Transverse colon (tissue), 4 donors: ENCODE measurements around the gene PYGL. TPM values are rescaled to one million over a fixed set of nuclear protein-coding genes. Genes with fewer than 3 reads are reported as not detected.
A peak's percentile ranks its signal among the peaks of the same experiment; 100 is the strongest.

Source experiments
- DNase-seq: peaks from one replicate; pipeline ENCODE4 v3.0.0-alpha.2; 2019
- H3K27ac ChIP-seq, 4 donors: fragments of 200-600 bp; sonication (generic); 2 replicates each; pipeline ENCODE4 v1.5.1; 2016 to 2018; ENCODE audit warnings: inconsistent platforms in 4 of 4
- H3K27me3 ChIP-seq: fragments of 200-600 bp; sonication (generic); 2 replicates; pipeline ENCODE4 v1.5.1; 2017; ENCODE audit warnings: inconsistent platforms
- H3K36me3 ChIP-seq, 4 donors: fragments of 200-600 bp; sonication (generic); 2 replicates each; pipeline ENCODE4 v1.5.1; 2017 to 2019; ENCODE audit warnings: inconsistent platforms in 4 of 4
- H3K4me1 ChIP-seq, 4 donors: fragments of 200-600 bp; sonication (generic); 2 replicates each; pipeline ENCODE4 v1.5.1; 2017 to 2020; ENCODE audit warnings: inconsistent platforms in 4 of 4
- H3K4me3 ChIP-seq, 4 donors: fragments of 200-600 bp; sonication (generic); 1 replicate in 1 of 4; 2 replicates in 3 of 4; pipeline versions ENCODE4 v1.5.1 to v1.6.1; 2017 to 2019; ENCODE audit warnings: inconsistent platforms in 4 of 4
- H3K9me3 ChIP-seq, 2 donors: fragments of 200-600 bp; sonication (generic); 2 replicates each; pipeline ENCODE4 v1.5.1; 2017 to 2019; ENCODE audit warnings: inconsistent platforms in 2 of 2
- EP300 ChIP-seq: sonication (generic); formaldehyde crosslinking; IDR thresholded peaks from one replicate; pipeline ENCODE4 v1.6.1; 2017; ENCODE audit warnings: antibody characterized with exemption, low read depth
- POLR2A ChIP-seq: fragments of 450-650 bp; IDR thresholded peaks from one replicate; pipeline ENCODE4 v1.6.1; 2016; ENCODE audit warnings: antibody characterized with exemption, mild to moderate bottlenecking, moderate library complexity
- POLR2AphosphoS5 ChIP-seq, 3 donors: sonication (generic); formaldehyde crosslinking; IDR thresholded peaks; one replicate each; pipeline ENCODE4 v1.6.1; 2016; ENCODE audit warnings: antibody characterized with exemption in 3 of 3
- WGBS, 2 donors: methylation state at CpG; one replicate each; pipeline ENCODE4 v1.1.5; 2018; ENCODE audit warnings: low coverage in 1 of 2; 5-methylcytosine and 5-hydroxymethylcytosine counted together
- in situ Hi-C, 4 donors: fragments of 200-750 bp; cut with MboI; loops; one replicate each; pipeline versions ENCODE4 v1.15.0 to v1.15.1; 2017; ENCODE audit warnings: low sequenced_read_pairs in 3 of 4, low pct_ligation_motif_present in 1 of 4, low pct_unique_long_range_greater_than_20kb in 1 of 4
- intact Hi-C: fragments of 100-400 bp; cut with DNase I; formaldehyde crosslinking; loops from one replicate; pipeline ENCODE4 v1.15.1; 2023; ENCODE audit warnings: low total_unique reads
- total RNA-seq, 4 donors: library from RNA; depleted of rRNA; stranded (reverse); fragments of >200 nt; gene quantifications; one replicate each; pipeline ENCODE4 v1.1.0, GENCODE V29; 2016
- TF ChIP-seq, protein P1 (sequence below), 5 experiments: fragments of 200-600 bp in 3 of 5; fragments of 450-650 bp in 2 of 5; sonication (generic) in 3 of 5; IDR thresholded peaks; 1 replicate in 2 of 5; 2 replicates in 3 of 5; pipeline ENCODE4 v1.5.1; 2016 to 2017; ENCODE audit warnings: antibody characterized with exemption in 5 of 5, inconsistent platforms in 3 of 5, mild to moderate bottlenecking in 2 of 5, moderate library complexity in 1 of 5

Gene PYGL
- total RNA-seq, 4 donors from 2014 or later, result 10.8 to 51.8 (median 26.0) TPM

GRCh38 chr14:50887476-50887875, 56.8 kb downstream of the PYGL start:
- Histone ChIP-seq H3K9me3 (no peaks in the 10 kb centered on the region), H3K27ac (no peak overlapping the region), H3K4me1 (peaks cover 0 to 9% (median 0%) of the 10 kb centered on the region in 4 donors), H3K36me3 (no peaks in the 10 kb centered on the region), H3K4me3 (no peak overlapping the region), H3K27me3 (no peaks in the 10 kb centered on the region)
- TF ChIP-seq EP300 (no peak), POLR2A (no peak), POLR2AphosphoS5 (IDR thresholded peaks at IDR 0.05) (no peak)
- TF ChIP-seq, protein P1, sequence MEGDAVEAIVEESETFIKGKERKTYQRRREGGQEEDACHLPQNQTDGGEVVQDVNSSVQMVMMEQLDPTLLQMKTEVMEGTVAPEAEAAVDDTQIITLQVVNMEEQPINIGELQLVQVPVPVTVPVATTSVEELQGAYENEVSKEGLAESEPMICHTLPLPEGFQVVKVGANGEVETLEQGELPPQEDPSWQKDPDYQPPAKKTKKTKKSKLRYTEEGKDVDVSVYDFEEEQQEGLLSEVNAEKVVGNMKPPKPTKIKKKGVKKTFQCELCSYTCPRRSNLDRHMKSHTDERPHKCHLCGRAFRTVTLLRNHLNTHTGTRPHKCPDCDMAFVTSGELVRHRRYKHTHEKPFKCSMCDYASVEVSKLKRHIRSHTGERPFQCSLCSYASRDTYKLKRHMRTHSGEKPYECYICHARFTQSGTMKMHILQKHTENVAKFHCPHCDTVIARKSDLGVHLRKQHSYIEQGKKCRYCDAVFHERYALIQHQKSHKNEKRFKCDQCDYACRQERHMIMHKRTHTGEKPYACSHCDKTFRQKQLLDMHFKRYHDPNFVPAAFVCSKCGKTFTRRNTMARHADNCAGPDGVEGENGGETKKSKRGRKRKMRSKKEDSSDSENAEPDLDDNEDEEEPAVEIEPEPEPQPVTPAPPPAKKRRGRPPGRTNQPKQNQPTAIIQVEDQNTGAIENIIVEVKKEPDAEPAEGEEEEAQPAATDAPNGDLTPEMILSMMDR (IDR thresholded peaks at IDR 0.05), result no peak
- in situ Hi-C loops, result no loop called here
- intact Hi-C loops, result no loop called here
- DNase-seq, result no peak

DNA sequence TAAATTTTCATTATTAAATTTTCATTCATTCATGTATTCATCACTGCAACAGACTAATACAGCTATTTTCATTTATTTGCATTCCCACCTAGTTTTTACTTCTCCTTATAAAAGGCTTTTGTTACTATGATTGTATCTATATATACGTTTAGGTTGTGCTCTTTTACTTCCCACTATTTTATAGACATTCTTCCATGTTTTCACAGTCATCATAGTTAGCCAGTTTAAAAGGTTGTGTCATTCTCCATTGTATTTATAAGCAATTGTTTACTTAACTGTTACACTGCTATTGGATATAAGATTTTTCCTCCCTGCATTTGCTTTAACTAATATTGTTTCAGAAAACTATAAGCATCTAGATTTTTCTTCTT, 60.5 kb downstream of the PYGL start:
- no peak overlapping the region for H3K27ac ChIP-seq
- H3K4me3 ChIP-seq, result no peak overlapping the region
- in situ Hi-C loops (no loop called here), intact Hi-C loops (no loop called here)
- H3K36me3 ChIP-seq, result no peaks in the 10 kb centered on the region
- no peak for DNase-seq
- TF ChIP-seq EP300, result no peak
- no peak for TF ChIP-seq POLR2A
- TF ChIP-seq, protein P1 (IDR thresholded peaks at IDR 0.05), result no peak
- no peak for TF ChIP-seq POLR2AphosphoS5 (IDR thresholded peaks at IDR 0.05)
- 43 to 60% methylated on average over 1 of the region's 1 CpG for WGBS, 2 donors
- peaks cover 0 to 6% (median 0%) of the 10 kb centered on the region in 4 donors for H3K4me1 ChIP-seq
- no peaks in the 10 kb centered on the region for H3K27me3 ChIP-seq
- no peaks in the 10 kb centered on the region for H3K9me3 ChIP-seq

DNA sequence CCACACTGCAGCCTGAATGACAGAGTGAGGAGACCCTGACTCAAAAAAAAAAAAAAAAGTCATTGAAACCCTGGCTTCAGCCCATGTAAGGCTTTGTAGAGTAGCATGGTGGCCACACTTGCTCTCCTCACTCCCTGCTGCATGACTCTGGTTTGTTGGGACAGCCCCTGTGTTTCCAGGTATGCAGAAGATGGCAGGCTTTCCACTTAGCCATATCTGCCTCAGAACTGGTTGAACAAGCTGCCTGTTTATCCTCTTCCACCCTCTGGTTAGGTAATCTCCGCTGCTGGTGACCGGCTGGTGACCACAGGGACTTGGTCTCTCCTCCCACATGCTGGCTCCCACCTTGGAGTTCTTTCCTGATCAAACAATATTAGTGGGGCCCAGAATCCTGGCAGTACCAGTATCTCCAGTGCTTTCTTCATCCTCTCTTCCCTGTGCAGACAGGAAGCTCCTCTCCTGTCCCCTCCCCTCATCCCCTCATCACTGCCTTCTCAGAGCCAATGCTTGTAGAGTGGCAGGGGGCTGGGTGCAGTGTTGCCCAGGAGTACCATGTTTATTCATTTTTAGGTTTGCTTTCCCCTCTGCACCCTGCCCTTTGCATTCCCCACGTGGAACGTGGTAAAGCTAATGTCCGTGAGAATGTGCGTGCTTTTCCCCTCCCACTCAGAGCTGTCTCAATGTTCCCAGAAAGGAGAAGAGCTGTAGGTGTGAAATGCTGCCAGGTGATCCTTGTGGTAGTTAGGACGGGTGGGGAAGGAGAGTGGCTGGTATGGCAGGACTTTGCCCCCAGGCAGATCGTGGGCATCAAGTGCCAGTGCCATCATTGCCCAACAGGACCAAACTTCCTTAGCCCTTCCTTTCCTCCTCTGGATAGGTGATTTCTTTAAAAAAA, 61.1 kb downstream of the PYGL start:
- H3K27me3 ChIP-seq, result no peaks in the 10 kb centered on the region
- DNase-seq, result peak; percentile 53
- no peaks in the 10 kb centered on the region for H3K36me3 ChIP-seq
- TF ChIP-seq POLR2AphosphoS5 (IDR thresholded peaks at IDR 0.05) (peak in 1 of 3 donors; percentile 14), POLR2A (no peak)
- no peaks in the 10 kb centered on the region for H3K9me3 ChIP-seq
- H3K4me3 ChIP-seq, result no peak overlapping the region
- WGBS, 2 donors, result 49 to 77% methylated on average over 6 to 8 of the region's 8 CpGs
- peak overlapping the region in 1 of 4 donors; percentile 31 for H3K27ac ChIP-seq
- in situ Hi-C loops (no loop called here), intact Hi-C loops (no loop called here)
- peaks cover 0 to 6% (median 0%) of the 10 kb centered on the region in 4 donors for H3K4me1 ChIP-seq

DNA sequence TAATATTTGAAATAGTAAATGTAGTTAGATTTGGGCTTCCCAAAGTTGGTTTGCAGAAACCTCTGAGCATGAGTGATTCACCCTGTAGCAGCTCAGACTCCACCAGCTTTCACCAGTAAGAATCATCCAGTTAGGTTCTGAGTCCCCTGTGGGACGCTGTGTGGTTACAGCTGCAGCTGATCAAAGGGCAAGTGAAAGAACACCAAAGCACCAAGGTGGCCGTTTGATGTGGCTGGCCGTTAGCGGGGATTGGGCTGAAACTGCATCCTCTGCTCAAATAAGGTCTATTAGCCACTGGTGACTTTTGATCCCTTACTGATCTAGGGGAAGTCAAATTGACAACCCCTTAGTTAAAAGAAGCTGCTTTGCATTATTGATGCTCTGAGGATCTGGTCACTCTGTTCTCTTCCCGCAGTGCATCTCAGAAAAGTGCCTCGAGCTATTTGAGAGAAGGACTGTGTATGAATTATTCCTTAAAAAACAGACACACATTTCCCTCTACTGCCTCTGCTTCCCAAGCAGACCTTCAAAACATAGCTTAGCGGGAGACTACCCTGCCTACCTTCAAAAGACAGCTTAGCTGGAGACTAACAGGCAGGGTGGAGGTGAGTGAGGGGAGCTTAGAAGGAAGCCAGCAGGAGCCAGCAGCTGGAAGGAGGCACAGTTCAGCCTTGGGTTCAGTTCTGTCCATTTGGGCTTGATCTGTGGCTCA, 68.8 kb downstream of the PYGL start:
- Histone ChIP-seq H3K4me3 (no peak overlapping the region), H3K27ac (no peak overlapping the region), H3K27me3 (peaks cover 25% of the 10 kb centered on the region), H3K36me3 (no peaks in the 10 kb centered on the region), H3K9me3 (no peaks in the 10 kb centered on the region), H3K4me1 (peaks cover 0 to 8% (median 3%) of the 10 kb centered on the region in 4 donors)
- DNase-seq, result no peak
- TF ChIP-seq POLR2AphosphoS5 (IDR thresholded peaks at IDR 0.05) (no peak), EP300 (no peak), POLR2A (no peak)
- TF ChIP-seq, protein P1 (IDR thresholded peaks at IDR 0.05), result no peak
- intact Hi-C loops (no loop called here), in situ Hi-C loops (no loop called here)
- WGBS, 2 donors, result 41 to 70% methylated on average over 2 to 7 of the region's 7 CpGs
